ENCODE data around the gene SH3RF1. TPM values are rescaled to one million over a fixed set of nuclear protein-coding genes. Genes with fewer than 3 reads are reported as not detected.

The SH3RF1 gene
- total and polyA plus RNA-seq, 2 experiments from 2014 or later: 7.8 to 12.4 TPM

- peak; percentile 95 for ATAC-seq
- no peak overlapping the region for H3K4me3 Mint-ChIP-seq
- peak; percentile 71 for DNase-seq (ENCODE audit: low spot score)
These were observed 224.7 kb downstream of the SH3RF1 start for GRCh38 chr4:169045862-169046584.

GRCh38 chr4:169044714-169045447 is 225.9 kb downstream of the SH3RF1 start:
- no peaks in the 10 kb centered on the region for H3K79me2 ChIP-seq (replicated peaks; ENCODE audit: insufficient read depth)
- H3K27me3 ChIP-seq (ENCODE audit: insufficient read depth): no peaks in the 10 kb centered on the region
- peak; percentile 56 for TF ChIP-seq ZNF331 (CRISPR knock-in tag; IDR thresholded peaks at IDR 0.05; ENCODE audit: low read depth)
- no peak for TF ChIP-seq ZNF114 (CRISPR knock-in tag; IDR thresholded peaks at IDR 0.05)
- H3K4me1 ChIP-seq (ENCODE audit: insufficient read depth): peaks cover under 1% of the 10 kb centered on the region; the same call in 1 of the 2 replicates
- Mint-ChIP-seq H3K27ac (no peak overlapping the region), H3K36me3 (ENCODE audit: low read depth) (no peaks in the 10 kb centered on the region), H3K4me1 (peaks cover 7% of the 10 kb centered on the region; the same call in 2 of the 3 replicates), H3K4me3 (no peak overlapping the region), H3K9me3 (no peaks in the 10 kb centered on the region), H3K27me3 (ENCODE audit: insufficient read depth, low read depth, poor library complexity) (peaks cover 3% of the 10 kb centered on the region)
- H3K4me3 ChIP-seq: no peak overlapping the region
- H3K36me3 ChIP-seq (ENCODE audit: insufficient read depth): no peaks in the 10 kb centered on the region
- H4K20me1 ChIP-seq (replicated peaks; ENCODE audit: insufficient read depth): no peaks in the 10 kb centered on the region
- ATAC-seq (no peak), DNase-seq (ENCODE audit: low spot score) (no peak)
- no peak overlapping the region for H3K27ac ChIP-seq (ENCODE audit: low read depth)
- H3K9me2 ChIP-seq (ENCODE audit: insufficient read depth): no peaks in the 10 kb centered on the region
- no peak overlapping the region for H3K4me2 ChIP-seq
- no peak overlapping the region; the same call in 1 of the 2 replicates for H2AFZ ChIP-seq
- no peaks in the 10 kb centered on the region for H3F3A ChIP-seq (replicated peaks; ENCODE audit: low read depth)

More at GRCh38 chr4:169045862-169046584, 224.7 kb downstream of the SH3RF1 start:
- Histone ChIP-seq H3K4me1 (ENCODE audit: insufficient read depth) (peaks cover 8% of the 10 kb centered on the region; the same call in 1 of the 2 replicates), H3K9me2 (ENCODE audit: insufficient read depth) (no peaks in the 10 kb centered on the region), H3K4me2 (no peak overlapping the region), H3F3A (replicated peaks; ENCODE audit: low read depth) (no peaks in the 10 kb centered on the region), H2AFZ (peak overlapping the region; percentile 96), H3K4me3 (no peak overlapping the region), H3K27ac (ENCODE audit: low read depth) (no peak overlapping the region), H3K79me2 (replicated peaks; ENCODE audit: insufficient read depth) (no peaks in the 10 kb centered on the region), H3K36me3 (ENCODE audit: insufficient read depth) (no peaks in the 10 kb centered on the region), H4K20me1 (replicated peaks; ENCODE audit: insufficient read depth) (no peaks in the 10 kb centered on the region), H3K27me3 (ENCODE audit: insufficient read depth) (no peaks in the 10 kb centered on the region)
- TF ChIP-seq ZNF331 (CRISPR knock-in tag; IDR thresholded peaks at IDR 0.05; ENCODE audit: low read depth) (no peak), CTCF (conservative IDR thresholded peaks at IDR 0.05; ENCODE audit: low read depth in 2 of 2) (peak; percentile 54 to 70)
- Mint-ChIP-seq H3K36me3 (ENCODE audit: low read depth) (no peaks in the 10 kb centered on the region), H3K9me3 (no peaks in the 10 kb centered on the region), H3K27me3 (ENCODE audit: insufficient read depth, low read depth, poor library complexity) (peaks cover 3% of the 10 kb centered on the region), H3K4me1 (peaks cover 16% of the 10 kb centered on the region), H3K27ac (peak overlapping the region; percentile 80; the same call in 1 of the 2 replicates)

All from GM23338 (cell line).